Left lung (tissue), 14 donors: ENCODE results near the gene EIF4H. TPM values are rescaled to one million over a fixed set of nuclear protein-coding genes. Genes with fewer than 3 reads are reported as not detected.

Experiments used
- ATAC-seq: fragments of 200-7000 bp; cut with Tn5 transposase; one replicate; pipeline ENCODE4 v1.9.1; 2020; ENCODE audit warnings: moderate library complexity
- DNase-seq, 4 donors: peaks; one replicate each; pipeline ENCODE4 v3.0.0-alpha.2; 2013 to 2020
- H3K27ac ChIP-seq, 2 donors: fragments of 200-600 bp; sonication (generic) in 1 of 2; one replicate each; pipeline versions ENCODE4 v1.5.0 to v1.8.0; 2020 to 2021
- H3K27me3 ChIP-seq, 2 donors: fragments of 200-600 bp; sonication (generic) in 1 of 2; one replicate each; pipeline versions ENCODE4 v1.5.0 to v1.8.0; 2020 to 2021
- H3K36me3 ChIP-seq, 2 donors: fragments of 200-600 bp; sonication (generic) in 1 of 2; one replicate each; pipeline versions ENCODE4 v1.5.0 to v1.8.0; 2020 to 2021
- H3K4me1 ChIP-seq, 2 donors: fragments of 200-600 bp; one replicate each; pipeline ENCODE4 v1.8.0; 2021
- H3K4me3 ChIP-seq, 2 donors: fragments of 200-600 bp; sonication (generic) in 1 of 2; one replicate each; pipeline versions ENCODE4 v1.5.0 to v1.8.0; 2020 to 2021; ENCODE audit warnings: mild to moderate bottlenecking in 1 of 2
- H3K9me3 ChIP-seq, 2 donors: fragments of 200-600 bp; sonication (generic) in 1 of 2; one replicate each; pipeline versions ENCODE4 v1.5.0 to v1.8.0; 2020 to 2021
- intact Hi-C, 2 donors: fragments of 100-400 bp; cut with DNase I; formaldehyde crosslinking; loops; one replicate each; pipeline versions ENCODE4 v1.11.2 to v1.14.2; 2022
- long read RNA-seq, 12 donors: library from polyadenylated mRNA in 2 of 12; unstranded in 2 of 12; transcript quantifications; one replicate each; pipeline ENCODE4 v2.0.0 and lab custom pipeline, GENCODE V29; 2019 to 2026
- polyA plus RNA-seq, 6 donors: library from polyadenylated mRNA; unstranded; fragments of 120-200 nt; gene quantifications; one replicate each; pipeline ENCODE4 v1.2.1, GENCODE V29; 2013; ENCODE audit not compliant: insufficient read length in 6 of 6
- total RNA-seq, 2 donors: library from RNA; stranded (reverse); fragmentation: NEBNext Ultra II Directional; extraction: Animal tissue kit (Norgen Biotek cat#: 25700); gene quantifications; one replicate each; pipeline ENCODE4 v1.2.1, GENCODE V29; 2021
- TF ChIP-seq, protein P1 (sequence below), 2 donors: fragments of 200-600 bp; sonication (generic) in 1 of 2; IDR thresholded peaks; one replicate each; pipeline versions ENCODE4 v1.5.0 to v1.8.0; 2021; ENCODE audit warnings: antibody characterized with exemption in 2 of 2
- donor health status: DM: no; HTN: yes; CAD: no.
- donor health status: DM: no; HTN: no; CAD: no.

EIF4H gene
- total RNA-seq (100 to 1,000 TPM; 203 to 259 TPM), polyA plus RNA-seq (100 to 1,000 TPM; 258 to 308 (median 273) TPM)
- long read RNA-seq, donor 1, transcript EIF4H-202 (6 exons, 2,503 nt) = major isoform, 135 of 476 reads
- long read RNA-seq, donor 1, partial matches to known transcripts = 337 of 476 reads
- long read RNA-seq, donor 1, other reads (novel, unspliced or antisense) = 0 of 476 reads
- long read RNA-seq, donor 2, transcript EIF4H-202 (6 exons, 2,503 nt) = major isoform, 78 of 140 reads
- long read RNA-seq, donor 2, partial matches to known transcripts = 51 of 140 reads
- long read RNA-seq, donor 2, other reads (novel, unspliced or antisense) = 6 of 140 reads
- long read RNA-seq, donor 3, transcript EIF4H-202 (6 exons, 2,503 nt) = major isoform, 89 of 285 reads
- long read RNA-seq, donor 3, partial matches to known transcripts = 190 of 285 reads
- long read RNA-seq, donor 3, other reads (novel, unspliced or antisense) = 0 of 285 reads
- long read RNA-seq, donor 4, transcript EIF4H-202 (6 exons, 2,503 nt) = major isoform, 71 of 104 reads
- long read RNA-seq, donor 4, partial matches to known transcripts = 30 of 104 reads
- long read RNA-seq, donor 4, other reads (novel, unspliced or antisense) = 2 of 104 reads
- long read RNA-seq, donor 5, transcript EIF4H-202 (6 exons, 2,503 nt) = major isoform, 75 of 130 reads
- long read RNA-seq, donor 5, partial matches to known transcripts = 48 of 130 reads
- long read RNA-seq, donor 5, other reads (novel, unspliced or antisense) = 5 of 130 reads
- long read RNA-seq, donor 6, transcript EIF4H-202 (6 exons, 2,503 nt) = major isoform, 95 of 107 reads
- long read RNA-seq, donor 6, partial matches to known transcripts = 7 of 107 reads
- long read RNA-seq, donor 6, other reads (novel, unspliced or antisense) = 0 of 107 reads
- long read RNA-seq, donor 7, transcript EIF4H-202 (6 exons, 2,503 nt) = major isoform, 45 of 63 reads
- long read RNA-seq, donor 7, partial matches to known transcripts = 10 of 63 reads
- long read RNA-seq, donor 7, other reads (novel, unspliced or antisense) = 5 of 63 reads
- long read RNA-seq, donor 8, transcript EIF4H-202 (6 exons, 2,503 nt) = major isoform, 108 of 331 reads
- long read RNA-seq, donor 8, partial matches to known transcripts = 220 of 331 reads
- long read RNA-seq, donor 8, other reads (novel, unspliced or antisense) = 0 of 331 reads
- long read RNA-seq, donor 9 = 0 reads
- long read RNA-seq, donor 10, transcript EIF4H-202 (6 exons, 2,503 nt) = major isoform, 53 of 75 reads
- long read RNA-seq, donor 10, partial matches to known transcripts = 8 of 75 reads
- long read RNA-seq, donor 10, other reads (novel, unspliced or antisense) = 11 of 75 reads
- long read RNA-seq, donor 11, transcript EIF4H-202 (6 exons, 2,503 nt) = major isoform, 85 of 360 reads
- long read RNA-seq, donor 11, partial matches to known transcripts = 275 of 360 reads
- long read RNA-seq, donor 11, other reads (novel, unspliced or antisense) = 0 of 360 reads
- long read RNA-seq, donor 12, transcript EIF4H-202 (6 exons, 2,503 nt) = major isoform, 84 of 285 reads
- long read RNA-seq, donor 12, partial matches to known transcripts = 195 of 285 reads
- long read RNA-seq, donor 12, other reads (novel, unspliced or antisense) = 0 of 285 reads

DNA sequence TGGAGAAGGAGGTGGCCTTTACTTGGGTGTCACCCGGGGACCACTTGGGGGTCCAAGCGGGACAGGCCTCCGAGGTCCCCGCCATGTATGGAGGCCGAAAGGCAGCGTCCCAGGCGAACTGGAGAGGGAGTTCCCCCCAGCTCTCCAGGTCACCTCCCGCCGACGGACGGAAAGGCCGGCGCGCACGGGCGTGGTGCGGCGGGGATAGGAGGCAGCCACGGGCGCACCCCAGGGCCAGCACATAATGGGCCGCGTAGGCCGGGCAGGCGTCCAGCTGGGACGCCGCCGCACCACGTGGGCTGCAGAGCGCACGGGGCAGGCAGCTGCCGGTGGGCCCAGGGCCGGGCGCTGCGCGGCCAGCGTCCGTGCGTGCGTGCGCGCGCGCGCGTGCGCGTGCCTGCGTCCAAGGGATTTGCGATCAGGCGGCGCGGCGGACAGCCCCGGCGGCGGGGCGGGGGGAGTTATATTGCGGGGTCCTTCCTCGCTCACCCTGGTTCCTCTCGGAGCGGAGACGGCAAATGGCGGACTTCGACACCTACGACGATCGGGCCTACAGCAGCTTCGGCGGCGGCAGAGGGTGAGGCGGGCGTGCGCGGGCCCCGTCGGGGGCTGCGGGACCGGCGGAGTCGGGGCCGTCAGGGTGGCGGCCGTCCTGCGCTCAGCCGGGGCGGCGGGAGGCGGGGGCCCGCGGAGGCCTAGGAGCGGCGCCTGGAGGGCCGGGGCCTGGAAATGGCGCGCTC, at the start of gene EIF4H:
Gene EIF4H (plus strand): TSS at position 491 of the 740 bp plus-strand sequence. CDS start 28 bp downstream, at position 519.
- H3K4me1 ChIP-seq = peaks cover 29 to 56% of the 10 kb centered on the region in 2 donors
- TF ChIP-seq, protein P1, sequence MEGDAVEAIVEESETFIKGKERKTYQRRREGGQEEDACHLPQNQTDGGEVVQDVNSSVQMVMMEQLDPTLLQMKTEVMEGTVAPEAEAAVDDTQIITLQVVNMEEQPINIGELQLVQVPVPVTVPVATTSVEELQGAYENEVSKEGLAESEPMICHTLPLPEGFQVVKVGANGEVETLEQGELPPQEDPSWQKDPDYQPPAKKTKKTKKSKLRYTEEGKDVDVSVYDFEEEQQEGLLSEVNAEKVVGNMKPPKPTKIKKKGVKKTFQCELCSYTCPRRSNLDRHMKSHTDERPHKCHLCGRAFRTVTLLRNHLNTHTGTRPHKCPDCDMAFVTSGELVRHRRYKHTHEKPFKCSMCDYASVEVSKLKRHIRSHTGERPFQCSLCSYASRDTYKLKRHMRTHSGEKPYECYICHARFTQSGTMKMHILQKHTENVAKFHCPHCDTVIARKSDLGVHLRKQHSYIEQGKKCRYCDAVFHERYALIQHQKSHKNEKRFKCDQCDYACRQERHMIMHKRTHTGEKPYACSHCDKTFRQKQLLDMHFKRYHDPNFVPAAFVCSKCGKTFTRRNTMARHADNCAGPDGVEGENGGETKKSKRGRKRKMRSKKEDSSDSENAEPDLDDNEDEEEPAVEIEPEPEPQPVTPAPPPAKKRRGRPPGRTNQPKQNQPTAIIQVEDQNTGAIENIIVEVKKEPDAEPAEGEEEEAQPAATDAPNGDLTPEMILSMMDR (IDR thresholded peaks at IDR 0.05) = no peak
- H3K27me3 ChIP-seq = no peaks in the 10 kb centered on the region
- DNase-seq (peak; percentile 96 to 99 (median 98)), ATAC-seq (peak; percentile 92)
- intact Hi-C loops = loop anchor here in 1 of 2 donors (10.0 kb wide), 1 partner anchor 99 kb away; no protein-coding TSS in a partner anchor
- peaks cover 0 to 10% of the 10 kb centered on the region in 2 donors for H3K36me3 ChIP-seq
- H3K27ac ChIP-seq = peak within 1 kb of the TSS; percentile 92 to 94
- H3K9me3 ChIP-seq = no peaks in the 10 kb centered on the region
- peak within 1 kb of the TSS; percentile 81 to 100 for H3K4me3 ChIP-seq

- intact Hi-C loops = no loop called here
- Histone ChIP-seq H3K9me3 (no peaks in the 10 kb centered on the region), H3K4me3 (no peak overlapping the region), H3K27me3 (no peaks in the 10 kb centered on the region), H3K36me3 (peaks cover 0 to 13% of the 10 kb centered on the region in 2 donors), H3K27ac (no peak overlapping the region), H3K4me1 (peaks cover 0 to 5% of the 10 kb centered on the region in 2 donors)
- ATAC-seq (no peak), DNase-seq (no peak)
- TF ChIP-seq, protein P1 (IDR thresholded peaks at IDR 0.05) = no peak
Measured at GRCh38 chr7:74126220-74126880, 47.8 kb upstream of the EIF4H start.

DNA sequence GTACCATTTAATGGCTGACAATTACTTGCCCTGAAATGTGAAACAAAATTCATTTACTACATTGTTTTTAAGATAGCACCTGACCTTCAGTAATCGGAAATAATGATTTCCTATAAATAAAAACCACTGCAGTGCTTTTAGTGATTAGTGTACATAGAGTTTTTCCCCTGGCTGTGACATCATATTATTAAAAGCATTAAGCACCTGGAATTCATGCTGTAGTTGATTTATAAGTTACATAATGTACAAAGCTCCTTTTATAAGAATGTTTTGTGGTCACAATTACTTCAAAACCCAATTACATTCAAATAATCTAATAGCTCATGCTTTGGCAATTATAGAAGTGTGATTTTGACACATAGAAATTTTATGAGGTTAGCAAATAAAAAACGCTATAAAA, 44.3 kb upstream of the EIF4H start:
- Histone ChIP-seq H3K36me3 (no peaks in the 10 kb centered on the region), H3K9me3 (no peaks in the 10 kb centered on the region), H3K27me3 (no peaks in the 10 kb centered on the region), H3K4me1 (peaks cover 0 to 11% of the 10 kb centered on the region in 2 donors), H3K27ac (no peak overlapping the region), H3K4me3 (no peak overlapping the region)
- no peak for DNase-seq
- TF ChIP-seq, protein P1 (IDR thresholded peaks at IDR 0.05) = no peak
- intact Hi-C loops = no loop called here
- ATAC-seq = no peak

DNA sequence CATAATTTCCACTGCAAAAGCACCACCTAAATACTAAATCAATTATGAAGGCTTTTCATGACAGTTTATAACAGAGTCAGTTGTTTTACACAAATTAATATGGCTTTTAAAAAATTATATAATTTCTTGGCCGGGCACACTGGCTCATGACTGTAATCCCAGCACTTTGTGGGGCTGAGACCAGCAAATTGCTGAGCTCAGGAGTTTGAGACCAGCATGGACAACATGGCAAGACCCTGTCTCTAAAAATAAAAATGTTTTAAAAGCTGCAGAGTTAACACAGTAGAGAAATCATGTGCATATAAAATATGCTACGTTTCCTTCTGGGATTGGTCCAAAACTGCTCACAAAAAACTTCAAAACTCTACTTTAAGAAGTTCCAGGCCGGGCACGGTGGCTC, 43.6 kb upstream of the EIF4H start:
- H3K4me3 ChIP-seq = no peak overlapping the region
- TF ChIP-seq, protein P1 (IDR thresholded peaks at IDR 0.05) = no peak
- H3K9me3 ChIP-seq = no peaks in the 10 kb centered on the region
- H3K27me3 ChIP-seq = no peaks in the 10 kb centered on the region
- H3K4me1 ChIP-seq = peaks cover 0 to 11% of the 10 kb centered on the region in 2 donors
- ATAC-seq (no peak), DNase-seq (no peak)
- no peaks in the 10 kb centered on the region for H3K36me3 ChIP-seq
- H3K27ac ChIP-seq = no peak overlapping the region
- intact Hi-C loops = no loop called here
